HUDEP-2 (cell line): ENCODE results near the gene MEGF11.

Source experiments
- DNase-seq, 76 experiments: peaks; one replicate each; lab custom pipeline; 2025; ENCODE audit not compliant: unreplicated experiment in 76 of 76; lab: John Stamatoyannopoulos, UW

MEGF11 gene

DNA sequence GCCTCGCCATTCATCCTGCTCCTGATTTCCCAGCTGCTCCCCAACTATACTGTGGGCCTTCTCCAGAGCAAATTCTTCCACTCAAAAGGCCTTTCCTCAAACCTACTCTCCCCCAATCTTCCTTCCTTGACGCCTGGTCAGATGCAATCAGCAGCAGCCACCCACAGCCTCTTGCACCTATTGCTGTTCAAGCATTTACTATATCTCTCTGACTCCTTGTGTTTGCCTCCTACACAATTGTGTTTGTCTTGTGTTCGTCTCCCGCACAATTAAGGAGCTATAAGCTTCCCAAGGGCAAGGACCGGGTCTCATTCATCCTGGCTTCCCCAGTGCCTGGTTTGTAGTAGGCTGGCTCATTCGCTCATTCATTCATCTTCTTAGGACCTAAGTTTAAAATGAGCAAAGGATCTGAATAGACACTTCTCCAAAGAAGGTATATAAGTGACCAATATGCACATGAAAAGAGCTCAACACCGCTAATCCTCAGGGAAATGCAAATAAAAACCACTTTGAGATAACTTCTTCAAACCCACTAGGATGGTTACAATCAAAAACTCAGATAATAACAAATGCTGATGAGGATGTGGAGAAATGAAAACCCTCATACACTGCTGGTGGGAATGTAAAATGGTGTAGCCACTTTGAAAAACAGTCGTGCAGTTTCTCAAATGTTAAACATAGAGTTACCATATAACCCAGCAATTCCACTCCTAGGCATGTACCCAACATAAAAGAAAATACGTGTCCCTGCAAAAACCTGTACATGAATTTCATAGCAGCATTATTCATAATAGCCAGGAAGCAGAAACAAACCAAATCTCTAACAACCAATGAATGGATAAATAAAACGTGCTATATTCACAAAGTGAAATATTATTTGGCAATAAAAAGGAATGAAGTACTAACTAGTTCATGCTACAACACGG, 31.0 kb downstream of the MEGF11 start:
- DNase-seq: no peak

DNA sequence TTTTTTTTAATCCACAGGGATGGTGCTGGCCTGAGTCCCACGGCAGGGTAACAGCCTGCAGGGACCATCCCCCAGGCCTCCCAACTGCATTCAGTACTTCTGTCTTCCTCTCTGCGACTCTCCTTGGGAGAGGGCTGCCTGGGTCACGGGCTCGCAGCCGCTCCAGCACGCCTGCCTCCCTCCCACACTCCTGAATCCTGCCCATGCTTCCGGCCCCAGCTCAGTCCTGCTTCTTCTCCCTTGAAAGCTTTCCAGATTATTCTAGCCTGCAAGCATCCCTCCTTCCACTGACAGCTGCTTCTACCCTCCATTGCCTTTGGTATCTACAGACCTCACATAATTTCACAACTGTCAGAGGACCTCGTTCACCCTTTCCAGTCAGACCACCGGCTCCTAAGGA, 32.4 kb downstream of the MEGF11 start:
- no peak for DNase-seq

DNA sequence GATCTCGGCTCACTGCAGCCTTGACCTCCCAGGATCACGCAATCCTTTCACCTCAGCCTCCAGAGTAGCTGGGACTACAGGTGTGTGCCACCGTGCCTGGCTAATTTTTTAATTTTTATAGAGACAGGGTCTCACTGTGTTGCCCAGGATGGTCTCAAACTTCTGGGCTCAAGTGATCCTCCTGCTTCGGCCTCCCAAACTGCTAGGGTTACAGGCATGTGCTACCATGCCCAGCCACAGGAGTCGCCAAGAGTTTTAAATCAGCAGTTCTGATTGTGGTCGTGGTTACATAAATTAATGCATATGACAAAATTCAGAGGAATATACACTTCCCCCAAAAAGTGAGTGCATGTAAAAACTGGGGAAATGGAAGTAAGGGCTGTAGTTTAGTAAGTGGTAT, 32.9 kb downstream of the MEGF11 start:
- DNase-seq: peak in 1 of 76 experiments; percentile 9

DNA sequence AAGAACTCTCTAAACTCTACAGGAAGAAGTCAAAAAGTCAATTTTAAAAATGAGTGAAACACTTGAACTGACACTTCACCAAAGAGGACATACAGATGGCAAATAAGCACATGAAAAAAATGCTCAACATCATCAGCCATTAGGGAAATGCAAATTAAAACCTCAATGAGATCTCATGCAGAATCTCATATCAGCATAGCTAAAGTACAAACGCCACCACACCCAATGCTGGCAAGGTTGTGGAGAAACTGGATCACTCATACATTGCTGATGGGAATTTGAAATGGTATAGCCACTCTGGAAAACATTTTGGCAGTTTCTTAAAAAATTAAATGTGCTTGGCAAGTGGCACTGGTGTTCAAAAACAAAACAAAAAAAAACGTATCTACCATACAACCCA, 34.2 kb downstream of the MEGF11 start:
- peak in 4 of 76 experiments; percentile 22 to 41 (median 31) for DNase-seq

DNA sequence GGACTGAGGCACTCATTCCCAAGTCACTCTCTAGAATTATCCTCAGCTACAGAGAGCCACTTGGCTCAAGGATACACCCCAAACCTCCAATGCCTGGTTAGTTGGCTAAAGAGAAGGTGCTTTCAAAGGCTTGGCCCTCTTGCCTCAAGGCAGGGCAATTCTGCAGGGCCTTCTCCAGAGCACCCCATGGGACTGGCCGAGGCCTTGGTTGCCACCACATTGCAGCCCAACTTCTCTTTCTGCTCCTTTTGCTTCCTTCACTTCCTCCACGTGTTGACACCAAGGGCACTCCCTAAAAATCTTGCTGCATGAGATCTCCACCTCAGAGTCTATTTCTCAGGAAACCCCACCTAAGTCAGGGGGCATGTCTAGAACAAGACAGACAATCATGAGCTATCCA, 36.7 kb downstream of the MEGF11 start:
- DNase-seq: no peak

DNA sequence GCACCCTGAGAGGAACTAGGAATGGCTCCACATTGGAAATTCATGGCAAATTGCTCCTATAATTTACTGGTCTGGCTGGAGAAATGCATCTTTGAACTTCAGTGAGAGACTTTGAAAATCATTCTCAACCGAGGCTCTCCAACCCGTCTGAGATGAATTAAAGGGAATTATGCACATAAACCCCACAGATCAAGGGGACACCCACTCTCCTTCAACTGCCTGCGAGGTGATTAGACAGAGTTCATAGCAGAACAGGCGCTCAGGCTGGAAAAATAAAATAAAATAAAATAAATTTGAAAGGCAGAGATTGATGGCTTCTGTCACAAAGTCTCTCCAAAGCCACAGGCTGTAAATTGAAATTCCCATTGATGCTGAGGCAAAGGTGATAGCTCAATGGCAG, 37.7 kb downstream of the MEGF11 start:
- no peak for DNase-seq

DNA sequence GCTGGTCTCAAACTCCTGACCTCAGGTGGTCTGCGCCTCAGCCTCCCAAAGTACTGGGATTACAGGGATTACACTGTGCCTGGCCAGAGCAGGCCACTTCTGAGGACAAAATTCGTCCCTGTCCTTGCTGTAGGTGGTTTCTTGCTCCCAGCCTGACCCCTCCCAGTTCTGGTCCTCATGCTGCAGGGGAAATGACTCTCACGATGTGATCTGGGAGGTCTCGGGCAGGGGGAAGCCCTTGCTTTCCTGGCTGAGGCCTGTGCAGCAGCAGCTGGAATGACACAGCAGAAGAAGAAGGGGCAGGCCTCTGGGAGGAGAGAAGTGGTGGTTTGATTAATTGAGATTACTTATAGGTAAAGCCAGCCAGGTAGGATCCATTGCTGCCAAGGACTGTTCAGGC, 39.3 kb downstream of the MEGF11 start:
- DNase-seq: peak in 1 of 76 experiments; percentile 16

DNA sequence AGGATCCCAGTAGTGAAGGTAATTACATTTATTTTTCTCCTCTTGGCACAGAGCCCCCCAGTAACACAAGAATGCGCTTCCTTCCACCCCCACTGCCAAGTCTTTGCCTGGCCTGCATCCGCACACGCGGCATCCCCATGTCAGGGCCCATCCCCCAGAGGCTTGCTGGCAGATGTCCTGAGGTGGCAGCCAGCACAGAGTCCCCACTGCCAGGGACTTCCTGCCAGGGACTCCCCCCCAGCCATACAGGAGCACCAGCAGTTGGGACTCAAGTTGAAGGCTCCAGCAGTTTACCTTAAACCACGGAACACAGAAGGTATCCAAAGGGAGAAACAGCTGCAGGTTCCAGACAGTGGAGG, 41.0 kb downstream of the MEGF11 start:
- DNase-seq: no peak

DNA sequence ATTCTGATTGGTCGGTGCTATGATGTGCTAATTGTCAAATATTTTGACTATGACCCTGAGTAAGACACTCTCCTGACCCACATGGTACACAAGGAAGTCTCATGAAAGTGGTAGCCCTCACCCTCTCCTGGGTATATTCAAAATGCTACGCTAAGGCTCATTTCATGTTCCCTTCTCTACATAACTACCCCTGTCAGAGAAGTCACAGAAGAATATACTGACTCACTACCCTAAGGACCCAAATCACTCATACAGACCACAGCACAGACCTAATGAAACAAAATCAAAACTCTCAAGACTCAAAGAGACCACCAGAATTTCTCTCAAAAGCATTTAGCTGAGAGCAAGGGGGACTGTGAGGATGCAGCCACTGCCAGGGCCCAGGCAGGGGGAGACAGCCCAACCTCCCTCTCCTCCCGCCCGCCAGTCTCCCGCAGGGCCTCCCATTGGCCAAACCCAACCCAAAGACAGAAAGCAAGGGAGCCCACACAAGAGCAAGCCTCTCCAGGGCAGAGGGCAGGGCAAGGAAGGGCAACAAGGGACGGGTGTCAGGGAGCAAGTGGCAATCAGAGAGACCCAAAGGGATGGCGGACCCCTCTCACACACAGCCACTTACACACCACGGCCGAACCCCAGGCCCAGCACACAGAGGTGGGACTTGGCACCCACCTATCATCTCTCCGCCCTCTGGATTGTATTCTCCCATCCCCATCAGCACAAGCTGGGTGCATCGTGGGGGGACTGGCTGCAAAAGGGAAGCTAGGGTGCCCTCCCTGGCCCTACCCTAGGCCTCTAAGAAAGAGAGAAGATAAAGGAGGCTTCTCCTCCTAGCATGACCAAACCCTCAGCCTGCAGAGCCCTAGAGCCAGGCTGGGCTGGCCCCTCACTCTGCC, 41.6 kb downstream of the MEGF11 start:
- DNase-seq: no peak

DNA sequence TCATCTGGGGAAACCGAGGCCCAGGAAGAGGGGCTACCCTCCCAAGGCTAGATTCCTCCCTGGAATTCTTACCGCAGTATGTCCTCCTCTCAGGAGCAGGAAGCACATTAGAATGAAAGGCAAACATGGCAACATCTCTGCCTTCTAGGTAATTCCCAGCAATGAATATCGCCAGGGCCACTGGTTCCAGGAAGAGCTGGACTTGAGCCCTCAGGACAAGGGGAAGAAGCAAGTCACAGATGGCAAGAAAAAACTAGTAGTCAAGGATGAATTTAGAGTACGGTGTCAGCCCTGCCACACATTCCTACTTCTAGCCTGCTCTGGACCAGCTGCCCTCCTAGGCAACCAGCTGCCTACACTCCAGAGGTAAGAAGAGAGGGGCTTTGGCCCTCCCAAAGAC, 42.9 kb downstream of the MEGF11 start:
- no peak for DNase-seq

DNA sequence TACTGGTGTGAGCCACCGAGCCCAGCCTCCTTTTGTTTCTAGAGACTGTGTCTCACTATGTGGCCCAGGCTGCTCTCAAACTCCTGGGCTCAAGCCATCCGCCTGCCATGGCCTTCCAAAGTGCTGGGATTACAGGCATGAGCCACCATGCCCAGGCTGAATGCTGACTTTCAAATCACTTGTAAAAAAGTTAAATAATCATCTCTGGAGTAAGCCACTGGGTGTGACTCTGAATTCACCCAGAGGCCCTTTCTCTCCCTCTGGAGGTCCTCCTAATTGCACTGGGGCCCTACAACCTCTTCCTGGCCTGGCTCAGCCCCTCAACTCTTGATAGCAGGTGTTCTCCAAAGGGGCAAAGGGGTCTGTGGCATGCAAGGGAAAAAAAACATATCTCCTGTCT, 54.8 kb downstream of the MEGF11 start:
- no peak for DNase-seq

DNA sequence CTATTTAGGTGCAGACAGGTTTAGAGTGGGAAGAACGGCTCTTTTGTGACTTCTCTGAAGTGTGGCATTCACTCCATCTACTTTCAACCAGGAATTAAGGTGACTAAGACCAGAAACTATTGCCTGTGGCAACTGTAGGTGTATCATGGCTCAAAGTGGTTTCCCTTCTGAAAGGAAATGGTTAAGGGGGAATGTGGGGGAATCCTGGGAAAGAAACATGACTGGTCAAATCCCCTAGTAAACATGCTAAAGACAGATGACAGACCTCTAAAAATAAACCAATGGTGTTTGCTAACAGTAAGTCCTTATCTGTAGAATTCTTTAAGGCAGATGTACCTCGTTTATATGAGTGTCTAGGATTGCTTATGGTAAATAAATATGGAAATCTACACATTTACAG, 56.9 kb downstream of the MEGF11 start:
- no peak for DNase-seq

DNA sequence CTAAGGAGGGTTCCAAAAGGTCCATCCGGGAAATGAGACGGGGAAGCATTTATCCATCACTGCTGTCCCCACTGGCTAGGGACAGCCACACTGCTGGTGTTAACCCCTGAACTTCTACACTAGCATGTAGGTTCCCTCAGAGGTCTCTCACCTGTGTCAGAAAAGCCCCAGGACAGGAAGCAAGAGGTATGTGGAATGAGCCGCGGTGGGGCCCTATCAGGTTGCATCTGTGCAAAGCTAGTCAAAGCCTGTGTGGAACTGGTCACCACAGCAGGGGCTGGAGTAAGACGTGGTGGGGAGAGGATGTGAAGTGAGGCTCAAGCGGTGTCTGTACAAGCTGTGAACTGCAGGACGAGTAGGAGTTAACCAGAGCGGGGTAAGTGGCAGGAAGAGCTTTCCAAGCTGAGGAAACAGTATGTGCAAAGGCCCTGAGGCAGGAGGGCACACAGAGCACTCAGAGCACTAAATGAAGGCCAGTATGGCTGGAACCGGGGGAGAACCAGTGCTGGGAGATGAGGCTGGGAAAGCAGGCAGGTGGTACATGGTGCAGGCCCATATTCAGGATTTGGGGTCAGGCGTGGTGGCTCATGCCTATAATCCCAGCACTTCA, 57.8 kb downstream of the MEGF11 start:
- no peak for DNase-seq

DNA sequence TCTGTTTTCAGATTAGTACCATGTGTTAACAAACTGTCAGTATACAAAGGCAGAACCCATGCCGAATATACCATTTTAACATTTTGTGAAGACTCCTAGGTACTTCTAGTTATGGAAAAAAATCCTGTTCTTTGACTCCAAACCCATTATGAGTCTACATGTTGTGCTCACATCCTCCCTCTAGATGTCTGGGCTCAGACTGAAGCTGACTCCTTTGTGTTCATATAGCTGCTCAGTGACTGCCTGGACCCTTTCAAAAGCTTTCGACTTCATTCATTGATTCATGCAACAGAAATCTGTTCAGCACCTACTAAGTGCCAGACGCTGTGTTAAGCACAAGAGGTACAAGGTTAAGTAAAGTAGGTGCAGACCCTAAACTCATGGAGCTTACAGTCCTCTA, 60.5 kb downstream of the MEGF11 start:
- no peak for DNase-seq

DNA sequence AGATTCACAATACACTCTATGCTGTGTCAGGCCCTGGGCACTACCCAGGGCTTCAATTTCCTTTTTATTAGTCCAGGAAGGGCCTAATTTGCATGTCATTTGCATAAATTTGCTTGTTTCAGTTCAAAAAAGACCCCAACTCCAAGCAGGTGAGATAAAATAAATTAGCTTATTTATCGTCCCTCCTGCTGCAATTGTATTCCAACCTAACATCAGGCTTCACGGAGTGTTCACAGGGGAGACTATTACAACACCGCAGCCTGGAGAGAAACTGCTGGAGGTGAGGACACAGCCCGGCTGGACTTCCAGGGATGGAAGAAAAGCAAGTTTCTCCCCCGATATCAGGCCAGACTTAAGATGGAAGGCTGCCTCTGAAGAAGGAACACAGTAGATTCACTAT, 62.8 kb downstream of the MEGF11 start:
- no peak for DNase-seq

DNA sequence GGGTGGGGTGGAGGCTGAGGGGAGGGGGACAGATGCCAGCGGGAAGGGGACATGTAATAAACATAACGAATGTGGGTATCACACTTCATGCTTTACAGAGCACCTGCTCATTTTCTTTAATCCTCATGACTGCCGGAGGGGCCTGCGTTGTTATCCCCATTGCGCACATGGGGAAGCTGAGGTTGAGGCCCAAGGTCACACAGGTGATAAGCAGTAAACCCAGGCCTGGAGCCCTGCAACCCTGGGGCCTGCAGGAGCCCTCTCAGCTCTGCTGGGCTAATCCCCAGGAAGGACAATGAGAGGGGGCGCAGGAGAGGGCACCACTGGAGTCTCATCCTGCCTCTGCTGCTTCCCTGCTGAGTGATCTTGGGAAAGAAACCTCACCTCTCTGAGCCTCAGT, 64.3 kb downstream of the MEGF11 start:
- no peak for DNase-seq

DNA sequence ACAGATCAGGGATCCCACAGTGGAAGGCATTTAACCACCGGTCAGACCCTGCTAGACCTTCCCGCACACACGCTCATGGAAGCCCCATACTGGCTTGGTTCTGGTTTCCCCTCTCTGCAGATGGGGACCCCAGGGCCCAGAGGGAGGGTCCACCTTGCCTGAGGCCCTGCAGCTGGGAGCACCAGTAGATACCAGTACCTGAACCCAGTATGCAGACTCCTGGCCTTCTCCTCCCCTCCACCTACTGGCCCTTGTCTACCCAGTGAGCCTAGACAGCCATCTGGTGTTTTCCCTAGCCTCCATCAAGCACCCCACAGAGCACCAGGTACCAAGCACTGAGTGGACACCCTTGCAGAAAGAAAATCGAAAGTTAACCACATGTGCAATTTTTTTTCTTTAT, 65.1 kb downstream of the MEGF11 start:
- DNase-seq: no peak

DNA sequence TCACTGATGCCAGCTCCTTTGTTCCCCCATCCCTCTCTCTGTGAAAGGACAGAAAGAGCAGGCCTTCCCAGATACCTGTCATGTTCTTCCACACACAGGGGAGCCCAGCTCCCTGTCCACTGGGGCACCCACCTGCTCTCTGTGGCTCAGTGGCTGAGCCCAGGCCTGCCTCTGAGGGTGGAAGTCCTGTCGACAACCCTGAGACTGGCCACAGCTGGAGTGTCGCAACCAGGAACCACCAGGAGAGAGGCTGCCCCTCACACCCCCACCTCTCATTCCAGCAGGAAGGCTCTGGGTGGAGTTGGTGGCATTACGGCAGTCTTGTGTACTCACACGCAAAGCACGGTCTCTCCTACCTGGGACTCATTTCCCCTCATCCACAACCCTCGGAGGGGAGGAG, 66.3 kb downstream of the MEGF11 start:
- DNase-seq: no peak

DNA sequence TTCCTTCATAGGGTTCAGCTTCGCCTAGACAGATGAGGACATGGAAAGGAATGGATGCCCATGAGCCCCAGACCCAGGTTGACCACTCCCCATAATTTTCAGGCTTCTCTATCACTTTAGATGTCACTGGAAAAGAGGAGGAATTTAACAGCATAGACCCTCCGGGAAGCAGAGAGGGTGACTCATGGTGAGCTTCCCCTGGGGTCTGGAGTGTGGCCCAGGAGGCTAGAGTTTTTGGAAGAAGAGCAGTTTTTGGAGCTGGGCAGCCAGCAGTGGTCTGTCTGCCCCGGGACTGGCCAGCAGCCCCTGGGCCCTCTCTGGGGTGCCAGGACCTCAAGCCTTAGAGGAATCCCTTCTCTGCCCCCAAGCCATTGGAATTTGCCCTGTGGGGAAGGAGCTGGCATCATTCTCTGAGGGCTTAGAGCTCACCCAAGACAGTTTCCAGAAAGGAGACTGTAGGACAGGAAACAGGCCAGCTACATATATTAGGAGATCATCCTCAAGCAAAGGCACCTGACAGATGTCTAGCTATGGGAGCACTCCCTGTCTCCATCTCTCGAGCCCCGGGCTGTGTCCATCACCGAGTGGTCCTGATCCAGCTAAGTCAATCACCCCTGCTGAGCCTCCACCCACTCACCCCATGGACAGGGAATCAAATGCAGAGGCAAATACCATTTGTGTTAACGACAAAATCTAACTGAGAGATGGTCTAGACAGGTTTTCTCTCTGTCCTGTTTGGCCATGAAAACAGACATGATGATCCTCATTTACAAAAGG, 67.3 kb downstream of the MEGF11 start:
- DNase-seq: no peak

DNA sequence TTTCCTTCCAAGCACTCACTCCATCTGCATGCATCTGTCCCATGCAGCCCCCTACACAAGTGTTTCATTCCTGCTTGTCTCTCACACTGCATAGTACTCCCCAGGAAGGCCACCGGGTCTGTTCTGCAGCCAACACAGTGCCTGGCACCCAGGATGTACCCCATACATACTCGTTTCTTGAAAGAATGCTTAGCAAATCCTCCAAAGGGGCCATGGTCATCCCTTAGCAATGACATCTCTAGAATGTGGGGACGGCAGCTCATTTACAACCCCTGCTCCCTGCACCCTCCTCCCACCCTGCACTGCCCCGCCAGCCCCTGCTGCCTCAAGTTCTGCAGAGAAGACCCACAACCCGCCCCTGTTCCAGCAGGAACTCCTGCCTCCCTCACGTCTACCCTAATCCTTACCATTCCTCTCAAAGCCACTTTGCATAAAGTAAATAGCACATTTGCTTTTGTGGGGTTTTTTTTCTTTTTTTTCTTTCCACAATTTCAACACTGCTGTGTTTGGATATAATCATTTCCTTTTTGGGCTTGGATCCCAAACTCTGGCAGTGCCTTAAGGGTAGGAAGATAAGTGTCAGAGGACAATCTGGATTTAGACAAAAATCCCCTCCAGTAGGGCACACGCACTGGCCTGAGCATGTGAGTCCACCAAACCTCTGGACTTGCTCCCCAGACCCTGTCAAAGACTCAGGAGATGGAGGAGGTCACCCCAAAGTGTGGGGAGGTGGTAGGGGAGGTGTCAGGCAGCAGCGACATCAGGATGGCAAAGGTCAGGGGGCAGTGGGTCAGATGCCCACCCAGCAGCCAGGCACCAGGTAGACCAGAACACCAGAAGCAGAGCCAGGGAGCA, 68.4 kb downstream of the MEGF11 start:
- DNase-seq: no peak
